ENCODE data around the gene LCNL1. TPM values are rescaled to one million over a fixed set of nuclear protein-coding genes. Genes with fewer than 3 reads are reported as not detected.

The LCNL1 gene
- total RNA-seq, 1 donor from 2014 or later = not detected

DNA sequence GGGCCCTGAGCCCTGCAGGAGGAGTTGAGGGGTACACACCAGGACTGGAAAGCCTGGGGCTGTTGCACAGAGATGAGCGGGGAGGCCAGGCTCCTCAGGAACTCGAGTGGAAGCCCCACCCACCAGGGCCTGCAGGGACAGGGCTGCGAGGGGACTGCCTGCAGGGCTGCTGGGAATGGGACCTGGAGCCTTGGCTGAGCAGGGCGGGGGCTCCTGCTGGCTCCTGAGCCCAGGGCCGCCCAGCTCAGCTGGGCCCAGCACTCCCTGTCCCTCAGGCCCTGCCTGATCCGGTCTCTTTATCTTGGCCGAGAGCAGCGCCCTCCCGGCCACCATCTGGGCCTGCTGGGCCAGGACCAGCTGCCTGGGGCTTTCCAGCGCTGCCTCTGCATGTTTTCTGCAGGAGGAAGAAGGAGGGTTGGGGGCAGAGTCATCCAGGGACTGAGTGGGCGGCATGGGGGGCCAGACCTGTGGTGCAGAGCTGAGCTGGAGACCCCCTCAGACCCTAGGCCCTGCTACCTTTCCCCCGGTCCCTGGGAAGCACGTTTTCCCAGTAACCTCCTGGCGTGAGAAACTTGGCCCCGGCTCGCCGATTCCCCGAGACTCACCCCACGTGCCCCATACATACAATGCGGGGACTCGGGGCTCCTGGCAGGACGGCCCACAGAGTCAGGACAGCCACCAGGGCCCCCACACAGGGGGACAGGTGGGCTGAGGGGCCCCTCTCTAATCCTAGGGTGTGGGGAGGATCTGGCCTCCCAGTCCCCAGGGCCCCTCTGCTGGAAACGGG is 21.3 kb upstream of the LCNL1 start:
- peaks cover 8% of the 10 kb centered on the region for H3K27me3 Mint-ChIP-seq (ENCODE audit: insufficient read depth, low read depth)
- H3K27ac Mint-ChIP-seq = no peak overlapping the region
- no peak overlapping the region for H3K4me3 ChIP-seq
- H3K4me2 ChIP-seq = no peak overlapping the region
- no peaks in the 10 kb centered on the region for H3K27me3 ChIP-seq
- no peak overlapping the region for H3K27ac ChIP-seq
- H3K4me3 Mint-ChIP-seq = no peak overlapping the region
- H3K9me3 ChIP-seq (ENCODE audit: low read depth) = no peaks in the 10 kb centered on the region
- H3K36me3 Mint-ChIP-seq = peaks cover 2% of the 10 kb centered on the region
- H3K9ac ChIP-seq = no peak overlapping the region
- peaks cover 19% of the 10 kb centered on the region for H3K4me1 Mint-ChIP-seq
- H3K9me3 Mint-ChIP-seq = no peaks in the 10 kb centered on the region
- no peaks in the 10 kb centered on the region for H3K36me3 ChIP-seq
- H3K4me1 ChIP-seq = peaks cover 6% of the 10 kb centered on the region
- no peaks in the 10 kb centered on the region for H4K20me1 ChIP-seq (ENCODE audit: low read depth)
- H2AFZ ChIP-seq (replicated peaks) = no peak overlapping the region
- DNase-seq (ENCODE audit: low spot score) = no peak
- TF ChIP-seq EZH2 (IDR thresholded peaks at IDR 0.05) = no peak
- no peak for TF ChIP-seq CTCF (IDR thresholded peaks at IDR 0.05)
- TF ChIP-seq EZH2phosphoT487 (IDR thresholded peaks at IDR 0.05) = no peak
- H3K79me2 ChIP-seq (ENCODE audit: low read depth) = no peaks in the 10 kb centered on the region
- H3F3A ChIP-seq (ENCODE audit: low read depth) = no peaks in the 10 kb centered on the region

DNA sequence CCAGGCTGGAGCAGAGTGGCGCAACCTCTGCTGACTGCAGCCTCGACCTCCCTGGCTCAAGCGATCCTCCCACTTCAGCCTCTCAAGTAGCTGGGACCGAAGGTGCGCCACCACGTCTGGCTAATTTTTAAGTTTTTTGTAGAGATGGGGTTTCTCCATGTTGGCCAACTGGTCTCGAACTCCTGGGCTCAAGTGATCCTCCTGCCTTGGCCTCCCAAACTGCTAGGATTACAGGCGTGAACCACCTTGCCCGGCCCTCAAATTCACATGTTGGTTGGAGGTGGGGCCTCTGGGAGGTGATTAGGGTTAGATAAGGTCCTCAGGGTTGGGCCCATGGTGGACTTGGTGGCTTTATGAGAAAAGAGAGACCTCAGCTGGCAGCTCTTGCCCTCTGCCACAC is 20.6 kb upstream of the LCNL1 start:
- DNase-seq (ENCODE audit: low spot score) = no peak
- Histone ChIP-seq H3K4me3 (no peak overlapping the region), H3K27me3 (no peaks in the 10 kb centered on the region), H3F3A (ENCODE audit: low read depth) (no peaks in the 10 kb centered on the region), H3K79me2 (ENCODE audit: low read depth) (no peaks in the 10 kb centered on the region), H3K27ac (no peak overlapping the region), H2AFZ (replicated peaks) (no peak overlapping the region), H3K4me1 (peaks cover 6% of the 10 kb centered on the region), H3K9me3 (ENCODE audit: low read depth) (no peaks in the 10 kb centered on the region), H4K20me1 (ENCODE audit: low read depth) (no peaks in the 10 kb centered on the region), H3K36me3 (no peaks in the 10 kb centered on the region), H3K9ac (no peak overlapping the region), H3K4me2 (no peak overlapping the region)
- H3K4me3 Mint-ChIP-seq = no peak overlapping the region
- H3K27ac Mint-ChIP-seq = no peak overlapping the region
- H3K27me3 Mint-ChIP-seq (ENCODE audit: insufficient read depth, low read depth) = peaks cover 5% of the 10 kb centered on the region
- TF ChIP-seq CTCF (IDR thresholded peaks at IDR 0.05) (no peak), EZH2phosphoT487 (IDR thresholded peaks at IDR 0.05) (no peak)
- H3K9me3 Mint-ChIP-seq = no peaks in the 10 kb centered on the region
- peaks cover 19% of the 10 kb centered on the region for H3K4me1 Mint-ChIP-seq
- H3K36me3 Mint-ChIP-seq = no peaks in the 10 kb centered on the region

- Histone ChIP-seq H3K9ac (no peak overlapping the region), H3K4me3 (no peak overlapping the region), H3K36me3 (no peaks in the 10 kb centered on the region), H4K20me1 (ENCODE audit: low read depth) (no peaks in the 10 kb centered on the region), H3K4me1 (peaks cover 6% of the 10 kb centered on the region), H2AFZ (replicated peaks) (no peak overlapping the region), H3K4me2 (no peak overlapping the region), H3K79me2 (ENCODE audit: low read depth) (no peaks in the 10 kb centered on the region), H3F3A (ENCODE audit: low read depth) (no peaks in the 10 kb centered on the region), H3K27me3 (no peaks in the 10 kb centered on the region), H3K9me3 (ENCODE audit: low read depth) (no peaks in the 10 kb centered on the region), H3K27ac (no peak overlapping the region)
- H3K36me3 Mint-ChIP-seq = no peaks in the 10 kb centered on the region
- H3K27ac Mint-ChIP-seq = peak overlapping the region; percentile 81
- no peaks in the 10 kb centered on the region for H3K9me3 Mint-ChIP-seq
- no peak for TF ChIP-seq CTCF (IDR thresholded peaks at IDR 0.05)
- no peak for TF ChIP-seq EZH2phosphoT487 (IDR thresholded peaks at IDR 0.05)
- no peak for TF ChIP-seq EZH2 (IDR thresholded peaks at IDR 0.05)
- H3K4me3 Mint-ChIP-seq = peak overlapping the region; percentile 55
- H3K27me3 Mint-ChIP-seq (ENCODE audit: insufficient read depth, low read depth) = peaks cover 5% of the 10 kb centered on the region
- no peak for DNase-seq (ENCODE audit: low spot score)
- H3K4me1 Mint-ChIP-seq = peaks cover 19% of the 10 kb centered on the region
Observed at GRCh38 chr9:136962701-136963248, 20.0 kb upstream of the LCNL1 start.
